Measurements from ENCODE around the gene PPM1F.

PPM1F gene

GRCh38 chr22:21958360-21959273, 6.0 kb upstream of the PPM1F start:
- TF ChIP-seq, protein P1, sequence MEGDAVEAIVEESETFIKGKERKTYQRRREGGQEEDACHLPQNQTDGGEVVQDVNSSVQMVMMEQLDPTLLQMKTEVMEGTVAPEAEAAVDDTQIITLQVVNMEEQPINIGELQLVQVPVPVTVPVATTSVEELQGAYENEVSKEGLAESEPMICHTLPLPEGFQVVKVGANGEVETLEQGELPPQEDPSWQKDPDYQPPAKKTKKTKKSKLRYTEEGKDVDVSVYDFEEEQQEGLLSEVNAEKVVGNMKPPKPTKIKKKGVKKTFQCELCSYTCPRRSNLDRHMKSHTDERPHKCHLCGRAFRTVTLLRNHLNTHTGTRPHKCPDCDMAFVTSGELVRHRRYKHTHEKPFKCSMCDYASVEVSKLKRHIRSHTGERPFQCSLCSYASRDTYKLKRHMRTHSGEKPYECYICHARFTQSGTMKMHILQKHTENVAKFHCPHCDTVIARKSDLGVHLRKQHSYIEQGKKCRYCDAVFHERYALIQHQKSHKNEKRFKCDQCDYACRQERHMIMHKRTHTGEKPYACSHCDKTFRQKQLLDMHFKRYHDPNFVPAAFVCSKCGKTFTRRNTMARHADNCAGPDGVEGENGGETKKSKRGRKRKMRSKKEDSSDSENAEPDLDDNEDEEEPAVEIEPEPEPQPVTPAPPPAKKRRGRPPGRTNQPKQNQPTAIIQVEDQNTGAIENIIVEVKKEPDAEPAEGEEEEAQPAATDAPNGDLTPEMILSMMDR (IDR thresholded peaks at IDR 0.05; ENCODE audit: control insufficient read depth, insufficient read depth, low read depth, low read length, missing control alignments): no peak
- no peak overlapping the region for H3K4me3 ChIP-seq (ENCODE audit: control insufficient read depth, low read depth, low read length)
- no peak for DNase-seq (ENCODE audit: low read depth)

DNA sequence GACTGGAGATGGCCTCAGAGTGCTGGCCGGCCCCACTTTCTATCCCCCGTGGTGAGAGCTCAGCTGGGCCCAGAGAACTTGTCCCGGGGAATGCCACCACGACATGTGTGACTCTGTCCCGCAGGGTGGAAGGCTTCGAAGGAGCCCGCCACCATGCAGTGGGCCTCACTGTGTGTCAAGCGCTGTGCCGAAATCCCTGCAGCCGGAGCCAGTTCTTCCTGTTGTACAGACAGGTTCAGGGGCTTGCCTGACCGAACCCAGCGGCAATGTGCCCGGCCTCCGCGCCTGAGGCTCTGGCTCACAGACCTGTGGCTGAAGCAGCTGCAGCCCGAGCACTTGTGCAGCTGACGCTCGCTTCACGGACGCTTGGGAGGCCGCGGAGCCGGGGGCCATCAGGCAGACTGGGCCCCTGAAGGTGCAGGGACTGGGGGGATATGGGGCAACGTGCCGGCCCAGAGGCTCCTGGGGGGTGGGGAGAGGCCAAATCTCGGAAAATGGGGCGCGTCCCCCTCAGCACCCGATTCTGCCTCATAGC, 650 bp downstream of the PPM1F start:
- H3K4me3 ChIP-seq (ENCODE audit: control insufficient read depth, low read depth, low read length): peak overlapping the region; percentile 86
- TF ChIP-seq, protein P1 (IDR thresholded peaks at IDR 0.05; ENCODE audit: control insufficient read depth, insufficient read depth, low read depth, low read length, missing control alignments): no peak
- no peak for DNase-seq (ENCODE audit: low read depth)

- no peak overlapping the region for H3K4me3 ChIP-seq (ENCODE audit: control insufficient read depth, low read depth, low read length)
- DNase-seq (ENCODE audit: low read depth): no peak
- TF ChIP-seq, protein P1 (IDR thresholded peaks at IDR 0.05; ENCODE audit: control insufficient read depth, insufficient read depth, low read depth, low read length, missing control alignments): no peak
These were observed 1.6 kb downstream of the PPM1F start for GRCh38 chr22:21951062-21951461.

DNA sequence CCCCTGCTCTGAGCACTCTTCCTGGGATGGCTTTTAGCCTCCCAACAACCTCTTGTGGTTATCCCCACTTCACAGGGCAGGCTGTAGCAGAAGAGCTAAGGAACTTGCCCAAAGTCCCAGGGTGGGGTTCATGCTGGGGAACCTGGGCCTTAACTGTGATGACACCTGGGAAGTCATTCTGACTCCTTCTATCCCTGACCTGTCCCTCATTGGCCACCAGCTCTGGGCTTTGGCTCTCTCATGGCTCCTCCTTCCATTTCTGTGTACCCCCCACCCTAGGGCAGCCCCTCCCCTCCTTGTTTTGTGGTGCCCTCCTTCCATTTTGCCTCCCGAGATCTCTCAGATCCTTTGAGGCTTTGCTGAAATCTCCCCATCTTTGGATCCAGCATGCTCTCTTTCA, 2.7 kb downstream of the PPM1F start:
- DNase-seq (ENCODE audit: low read depth): no peak
- no peak overlapping the region for H3K4me3 ChIP-seq (ENCODE audit: control insufficient read depth, low read depth, low read length)
- TF ChIP-seq, protein P1 (IDR thresholded peaks at IDR 0.05; ENCODE audit: control insufficient read depth, insufficient read depth, low read depth, low read length, missing control alignments): no peak

GRCh38 chr22:21949569-21949918, 3.1 kb downstream of the PPM1F start:
- no peak overlapping the region for H3K4me3 ChIP-seq (ENCODE audit: control insufficient read depth, low read depth, low read length)
- no peak for DNase-seq (ENCODE audit: low read depth)
- TF ChIP-seq, protein P1 (IDR thresholded peaks at IDR 0.05; ENCODE audit: control insufficient read depth, insufficient read depth, low read depth, low read length, missing control alignments): no peak

- TF ChIP-seq, protein P1 (IDR thresholded peaks at IDR 0.05; ENCODE audit: control insufficient read depth, insufficient read depth, low read depth, low read length, missing control alignments): no peak
- H3K4me3 ChIP-seq (ENCODE audit: control insufficient read depth, low read depth, low read length): no peak overlapping the region
- no peak for DNase-seq (ENCODE audit: low read depth)
These were observed 3.7 kb downstream of the PPM1F start for GRCh38 chr22:21948824-21949568.
